GM23338 (cell line): Measurements from ENCODE around the gene RNF13.

Experiments
- CREB1 ChIP-seq: fragments of 250-450 bp; sonication (Bioruptor Pico); IDR thresholded peaks from 2 replicates; pipeline ENCODE4 v1.5.0; 2020; ENCODE audit warnings: low read depth, mild to moderate bottlenecking, moderate library complexity
- CTCF ChIP-seq, 2 experiments: fragments of 200-600 bp in 1 of 2; sonication (generic) in 1 of 2; conservative IDR thresholded peaks; 2 replicates each; pipeline versions ENCODE4 v1.5.1 to v1.6.1; 2016 to 2017; ENCODE audit warnings: antibody characterized with exemption in 2 of 2, low read depth in 2 of 2, mild to moderate bottlenecking in 2 of 2, moderate library complexity in 1 of 2
- EZH2 ChIP-seq: fragments of 200-600 bp; sonication (generic); IDR thresholded peaks from one replicate; pipeline ENCODE4 v1.8.0; 2017; ENCODE audit warnings: antibody characterized with exemption, mild to moderate bottlenecking, low read depth; ENCODE audit not compliant: unreplicated experiment
- ZNF331 ChIP-seq: fragments of 250-450 bp; sonication (Bioruptor Pico); IDR thresholded peaks from 2 replicates; pipeline ENCODE4 v1.5.0; 2020; ENCODE audit warnings: low read depth, mild to moderate bottlenecking, moderate library complexity

- no peak for TF ChIP-seq CTCF (conservative IDR thresholded peaks at IDR 0.05; ENCODE audit: low read depth in 2 of 2)
- TF ChIP-seq CREB1 (CRISPR knock-in tag), result no peak
- no peak for TF ChIP-seq EZH2
- TF ChIP-seq ZNF331 (CRISPR knock-in tag), result no peak
Observed at GRCh38 chr3:149954812-149955211, 141.8 kb downstream of the RNF13 start.
